MG63 (cell line): ENCODE measurements around the gene HRAS. TPM values are rescaled to one million over a fixed set of nuclear protein-coding genes. Genes with fewer than 3 reads are reported as not detected.
A peak's percentile ranks its signal among the peaks of the same experiment; 100 is the strongest.
"Not testable (repeated sequence)": the region's sequence is repeated elsewhere in the genome, so short reads cannot be mapped to it uniquely, and the experiment has no call there.

ENCODE experiments used
- DNase-seq: peaks from one replicate; pipeline ENCODE4 v3.0.0-alpha.2; 2020
- H3K27me3 ChIP-seq: fragments of 250-450 bp; sonication (Bioruptor Pico); 2 replicates; pipeline ENCODE4 v1.5.1; 2020; ENCODE audit warnings: mild to moderate bottlenecking, moderate library complexity
- H3K36me3 ChIP-seq: fragments of 250-450 bp; sonication (Bioruptor Pico); 2 replicates; pipeline ENCODE4 v1.5.1; 2020; ENCODE audit warnings: mild to moderate bottlenecking, moderate library complexity
- H3K4me3 ChIP-seq: fragments of 250-450 bp; sonication (Bioruptor Pico); 2 replicates; pipeline ENCODE4 v1.5.1; 2020; ENCODE audit warnings: mild to moderate bottlenecking, moderate library complexity
- H3K9me3 ChIP-seq: fragments of 250-450 bp; sonication (Bioruptor Pico); 2 replicates; pipeline ENCODE4 v1.5.1; 2020; ENCODE audit warnings: mild to moderate bottlenecking, moderate library complexity
- total RNA-seq: library from RNA; depleted of rRNA; stranded (reverse); fragments of >200 nt; shearing (Covaris generic); gene quantifications from 2 replicates; pipeline ENCODE4 v1.2.3, GENCODE V29; 2014; ENCODE audit warnings: low replicate concordance

Gene HRAS
- total RNA-seq, 1 experiment from 2014 or later, result 207 TPM

DNA sequence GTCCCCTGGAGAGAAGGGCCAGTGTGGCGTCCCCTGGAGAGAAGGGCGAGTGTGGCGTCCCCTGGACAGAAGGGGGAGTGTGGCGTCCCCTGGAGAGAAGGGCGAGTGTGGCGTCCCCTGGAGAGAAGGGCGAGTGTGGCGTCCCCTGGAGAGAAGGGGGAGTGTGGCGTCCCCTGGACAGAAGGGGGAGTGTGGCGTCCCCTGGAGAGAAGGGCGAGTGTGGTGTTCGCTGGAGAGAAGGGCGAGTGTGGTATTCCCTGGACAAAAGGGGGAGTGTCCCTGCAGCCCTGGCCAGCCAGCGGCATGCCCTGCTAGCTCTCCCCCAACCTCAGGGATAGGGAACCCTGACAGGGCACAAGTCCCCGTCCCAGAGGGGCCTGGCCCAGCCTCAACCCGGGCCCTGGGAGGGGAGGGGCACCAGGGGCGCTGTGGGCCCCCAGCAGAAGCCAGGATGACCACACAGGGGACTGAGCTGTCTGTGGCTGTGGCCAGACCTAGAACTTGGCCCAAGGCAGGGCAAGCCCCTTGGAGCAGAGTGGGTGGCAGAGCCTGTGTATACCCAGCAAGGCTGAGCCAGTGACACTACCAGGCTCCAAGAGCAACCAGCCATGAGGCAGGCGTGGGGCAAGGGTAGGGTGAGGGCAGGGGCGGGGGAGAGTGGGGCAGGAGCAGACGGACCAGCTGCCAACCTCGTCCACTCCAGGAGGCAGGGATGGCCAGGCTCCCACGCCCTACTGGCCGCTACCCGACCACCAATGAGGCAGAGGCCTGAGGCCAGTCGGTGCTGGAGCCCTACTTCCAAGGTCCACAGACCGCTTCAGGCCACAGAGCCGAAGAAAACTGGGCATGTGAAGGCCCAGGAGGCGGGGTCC is 4.2 kb downstream of the HRAS start:
- Histone ChIP-seq H3K9me3 (no peaks in the 10 kb centered on the region), H3K27me3 (no peaks in the 10 kb centered on the region), H3K36me3 (peaks cover 34% of the 10 kb centered on the region), H3K4me3 (no peak overlapping the region)
- DNase-seq, result no peak

- H3K9me3 ChIP-seq, result no peaks in the 10 kb centered on the region
- H3K4me3 ChIP-seq, result no peak overlapping the region
- no peaks in the 10 kb centered on the region for H3K27me3 ChIP-seq
- DNase-seq, result no peak
- peaks cover 34% of the 10 kb centered on the region for H3K36me3 ChIP-seq
Observed at GRCh38 chr11:529728-530411, 5.5 kb downstream of the HRAS start.

DNA sequence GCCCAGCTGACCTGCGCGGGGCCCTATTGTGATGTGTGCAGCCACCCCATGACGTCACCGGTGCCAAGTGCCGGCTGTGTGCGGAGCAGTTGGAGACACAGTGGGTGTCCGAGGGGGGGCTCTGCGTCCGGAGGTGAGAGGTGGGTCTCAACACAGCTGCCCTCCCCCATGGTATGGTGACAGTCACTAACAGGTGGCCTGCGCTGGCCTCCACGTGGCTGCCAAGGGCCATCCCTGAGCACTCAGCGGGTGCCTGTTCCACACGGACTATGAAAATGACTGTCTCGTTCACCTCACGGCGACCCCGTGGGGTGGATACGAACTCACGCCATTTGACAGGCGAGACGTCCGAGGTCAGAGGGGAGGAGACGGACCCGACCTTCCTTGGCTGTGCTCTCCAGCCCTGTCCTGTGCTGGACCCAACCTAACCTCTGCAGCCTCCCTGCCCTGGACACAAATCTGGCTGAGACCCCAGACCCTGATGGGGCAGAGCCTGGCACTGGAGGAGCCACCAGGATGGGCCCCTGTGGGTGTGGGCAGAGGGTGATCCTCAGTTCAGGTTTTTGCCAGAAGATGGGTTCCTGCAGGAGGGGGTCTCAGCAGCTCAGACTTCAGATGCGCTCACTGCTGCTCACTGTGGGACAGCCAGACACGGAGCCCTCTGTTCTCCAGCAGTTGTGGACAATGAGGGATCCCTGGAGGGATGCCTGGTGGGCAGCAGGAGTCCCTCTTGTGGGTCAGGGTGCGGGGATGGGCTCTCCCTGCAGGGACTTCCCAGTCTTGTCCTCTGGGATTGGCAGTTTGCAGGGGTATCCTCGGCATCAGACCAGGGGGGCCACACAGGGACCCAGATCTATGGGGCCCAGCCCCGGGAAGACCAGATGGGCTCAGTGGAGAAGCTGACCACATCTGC is 6.3 kb downstream of the HRAS start:
- Histone ChIP-seq H3K9me3 (no peaks in the 10 kb centered on the region), H3K27me3 (no peaks in the 10 kb centered on the region), H3K36me3 (peaks cover 28% of the 10 kb centered on the region), H3K4me3 (no peak overlapping the region)
- no peak for DNase-seq

GRCh38 chr11:528166-528814 is 7.1 kb downstream of the HRAS start:
- H3K27me3 ChIP-seq, result no peaks in the 10 kb centered on the region
- no peaks in the 10 kb centered on the region for H3K9me3 ChIP-seq
- H3K4me3 ChIP-seq, result no peak overlapping the region
- DNase-seq, result no peak
- H3K36me3 ChIP-seq, result peaks cover 20% of the 10 kb centered on the region

- no peaks in the 10 kb centered on the region; the same call in 1 of the 2 replicates for H3K36me3 ChIP-seq
- peak overlapping the region; percentile 43 for H3K4me3 ChIP-seq
- no peaks in the 10 kb centered on the region for H3K27me3 ChIP-seq
- no peaks in the 10 kb centered on the region for H3K9me3 ChIP-seq
- peak; percentile 23 for DNase-seq
Observed at GRCh38 chr11:526192-526591, 9.2 kb downstream of the HRAS start.

GRCh38 chr11:521177-521688 is 14.1 kb downstream of the HRAS start:
- Histone ChIP-seq H3K9me3 (peaks cover 8% of the 10 kb centered on the region; the same call in 1 of the 2 replicates), H3K4me3 (no peak overlapping the region), H3K36me3 (peaks cover 6% of the 10 kb centered on the region; the same call in 1 of the 2 replicates), H3K27me3 (no peaks in the 10 kb centered on the region)
- no peak for DNase-seq

DNA sequence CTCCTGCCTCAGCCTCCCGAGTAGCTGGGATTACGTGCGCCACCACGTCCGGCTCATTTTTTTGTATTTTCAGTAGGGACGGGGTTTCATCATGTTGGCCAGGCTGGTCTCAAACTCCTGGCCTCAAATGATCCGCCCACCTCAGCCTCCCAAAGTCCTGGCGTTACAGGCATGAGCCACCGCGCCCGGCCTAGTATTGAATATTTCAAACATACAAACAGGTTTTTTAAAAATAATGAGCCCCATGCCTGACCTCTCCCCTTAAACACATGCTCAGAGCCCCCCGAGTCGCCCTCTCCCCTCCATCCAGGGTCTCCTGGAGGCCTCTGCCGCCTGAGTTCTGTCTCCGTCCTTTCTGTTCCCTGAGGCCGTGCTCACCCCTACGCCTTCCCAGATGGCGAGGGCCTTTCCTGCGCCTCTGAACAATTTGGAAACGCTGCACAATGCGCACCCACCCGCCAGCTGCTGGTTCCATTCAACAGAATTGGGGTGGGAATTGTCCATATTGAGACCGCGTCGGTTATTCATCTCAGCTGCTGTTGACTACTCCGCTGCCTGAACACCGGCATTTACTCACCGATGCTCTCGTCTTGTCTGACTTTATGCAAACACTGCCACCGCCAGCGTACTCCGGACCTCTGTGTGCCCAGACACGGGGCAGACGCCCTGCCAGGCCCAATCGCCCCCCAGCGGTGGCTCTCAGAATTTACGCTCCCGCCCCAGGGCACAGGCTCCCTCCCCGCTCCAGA is 14.8 kb downstream of the HRAS start:
- no peak for DNase-seq
- H3K27me3 ChIP-seq, result no peaks in the 10 kb centered on the region
- peaks cover 10% of the 10 kb centered on the region for H3K36me3 ChIP-seq
- peaks cover 12% of the 10 kb centered on the region for H3K9me3 ChIP-seq
- no peak overlapping the region for H3K4me3 ChIP-seq

DNA sequence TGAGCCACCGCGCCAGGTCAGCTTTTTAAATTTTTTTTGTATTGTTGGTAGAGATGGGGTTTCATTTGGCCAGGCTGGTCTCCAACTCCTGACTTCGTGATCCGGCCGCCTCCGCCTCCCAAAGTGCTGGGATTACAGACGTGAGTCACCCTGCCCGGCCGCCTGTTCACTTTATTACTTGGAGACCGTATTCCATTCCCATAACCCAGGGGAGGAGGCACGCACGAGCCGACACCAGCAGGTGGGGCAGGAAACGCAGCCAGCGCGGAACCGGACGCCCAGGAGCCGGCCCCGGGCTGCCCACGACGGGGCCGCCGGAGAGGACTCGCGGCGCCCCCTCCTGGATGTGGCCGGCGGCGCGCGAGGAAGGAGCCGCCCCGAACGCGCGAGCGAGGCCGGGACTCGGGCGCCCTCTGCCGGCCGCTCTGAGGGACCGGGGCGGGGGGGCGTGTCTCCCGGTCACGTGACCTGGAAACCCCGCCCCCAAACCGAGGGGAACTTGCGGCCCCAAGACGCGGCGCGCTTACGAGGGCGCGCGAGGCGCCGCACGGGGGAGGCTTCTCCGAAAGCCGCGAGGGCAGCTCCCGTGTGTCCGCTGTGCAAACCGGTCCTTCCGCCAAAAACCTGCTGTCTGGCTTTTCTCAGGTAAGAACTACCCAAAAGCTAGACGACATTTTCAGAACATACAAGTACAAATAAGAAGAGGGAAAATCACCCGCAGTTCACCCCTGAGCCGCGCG is 16.7 kb downstream of the HRAS start:
- peak; percentile 99 for DNase-seq
- no peaks in the 10 kb centered on the region for H3K27me3 ChIP-seq
- peaks cover 17% of the 10 kb centered on the region for H3K9me3 ChIP-seq
- H3K36me3 ChIP-seq, result peaks cover 30% of the 10 kb centered on the region
- H3K4me3 ChIP-seq, result peak overlapping the region; percentile 29

DNA sequence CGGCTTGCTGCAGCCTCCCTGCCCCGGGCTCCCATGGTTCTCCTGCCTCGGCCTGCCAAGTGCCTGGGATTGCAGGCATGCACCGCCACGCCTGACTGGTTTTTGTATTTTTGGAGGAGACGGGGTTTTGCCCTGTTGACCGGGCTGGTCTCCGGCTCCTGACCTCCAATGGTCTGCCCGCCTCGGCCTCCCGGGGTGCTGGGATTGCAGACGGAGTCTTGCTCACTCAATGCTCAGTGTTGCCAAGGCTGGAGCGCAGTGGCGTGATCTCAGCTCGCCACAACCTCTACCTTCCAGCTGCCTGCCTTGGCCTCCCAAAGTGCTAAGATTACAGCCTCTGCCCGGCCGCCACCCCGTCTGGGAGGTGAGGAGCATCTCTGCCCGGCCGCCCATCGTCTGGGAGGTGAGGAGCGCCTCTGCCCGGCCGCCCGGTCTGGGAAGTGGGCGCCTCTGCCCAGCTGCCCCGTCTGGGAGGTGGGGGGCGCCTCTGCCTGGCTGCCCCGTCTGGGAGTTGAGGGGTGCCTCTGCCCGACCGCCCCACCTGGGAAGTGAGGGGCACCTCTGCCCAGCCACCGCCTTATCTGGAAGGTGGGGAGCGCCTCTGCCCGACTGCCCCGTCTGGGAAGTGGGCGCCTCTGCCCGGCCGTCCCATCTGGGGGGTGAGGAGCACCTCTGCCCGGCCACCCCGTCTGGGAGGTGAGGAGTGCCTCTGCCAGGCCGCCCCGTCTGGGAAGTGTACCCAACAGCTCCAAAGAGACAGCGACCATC is 18.3 kb downstream of the HRAS start:
- H3K27me3 ChIP-seq, DNase-seq, H3K4me3 ChIP-seq: not testable (repeated sequence)
- Histone ChIP-seq H3K9me3 (peaks cover 17% of the 10 kb centered on the region), H3K36me3 (peaks cover 44% of the 10 kb centered on the region)

DNA sequence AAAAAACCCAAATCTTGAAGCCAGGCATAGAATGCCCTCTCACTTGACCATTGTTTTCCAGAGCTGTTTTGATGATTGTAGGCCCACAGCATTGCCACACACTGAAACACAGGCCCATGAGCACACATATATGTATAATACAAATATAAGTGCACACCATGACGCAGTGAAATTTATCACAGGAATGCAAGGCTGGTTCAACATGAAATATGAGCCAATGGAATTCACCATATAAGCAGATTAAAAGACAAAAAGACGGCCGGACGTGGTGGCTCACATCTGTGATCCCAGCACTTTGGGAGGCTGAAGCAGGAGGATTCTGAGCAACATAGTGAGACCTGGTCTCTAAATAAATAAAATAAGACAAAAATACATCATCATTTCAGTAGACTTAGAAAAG is 19.0 kb downstream of the HRAS start:
- Histone ChIP-seq H3K27me3 (no peaks in the 10 kb centered on the region), H3K9me3 (peaks cover 17% of the 10 kb centered on the region), H3K4me3 (no peak overlapping the region), H3K36me3 (peaks cover 50% of the 10 kb centered on the region)
- DNase-seq, result no peak

GRCh38 chr11:515131-515530 is 20.2 kb downstream of the HRAS start:
- Histone ChIP-seq H3K36me3 (peaks cover 60% of the 10 kb centered on the region), H3K9me3 (peaks cover 17% of the 10 kb centered on the region), H3K4me3 (no peak overlapping the region), H3K27me3 (no peaks in the 10 kb centered on the region)
- DNase-seq, result no peak

- Histone ChIP-seq H3K36me3 (peaks cover 65% of the 10 kb centered on the region), H3K27me3 (no peaks in the 10 kb centered on the region)
Observed at GRCh38 chr11:514606-515005, 20.8 kb downstream of the HRAS start.

DNA sequence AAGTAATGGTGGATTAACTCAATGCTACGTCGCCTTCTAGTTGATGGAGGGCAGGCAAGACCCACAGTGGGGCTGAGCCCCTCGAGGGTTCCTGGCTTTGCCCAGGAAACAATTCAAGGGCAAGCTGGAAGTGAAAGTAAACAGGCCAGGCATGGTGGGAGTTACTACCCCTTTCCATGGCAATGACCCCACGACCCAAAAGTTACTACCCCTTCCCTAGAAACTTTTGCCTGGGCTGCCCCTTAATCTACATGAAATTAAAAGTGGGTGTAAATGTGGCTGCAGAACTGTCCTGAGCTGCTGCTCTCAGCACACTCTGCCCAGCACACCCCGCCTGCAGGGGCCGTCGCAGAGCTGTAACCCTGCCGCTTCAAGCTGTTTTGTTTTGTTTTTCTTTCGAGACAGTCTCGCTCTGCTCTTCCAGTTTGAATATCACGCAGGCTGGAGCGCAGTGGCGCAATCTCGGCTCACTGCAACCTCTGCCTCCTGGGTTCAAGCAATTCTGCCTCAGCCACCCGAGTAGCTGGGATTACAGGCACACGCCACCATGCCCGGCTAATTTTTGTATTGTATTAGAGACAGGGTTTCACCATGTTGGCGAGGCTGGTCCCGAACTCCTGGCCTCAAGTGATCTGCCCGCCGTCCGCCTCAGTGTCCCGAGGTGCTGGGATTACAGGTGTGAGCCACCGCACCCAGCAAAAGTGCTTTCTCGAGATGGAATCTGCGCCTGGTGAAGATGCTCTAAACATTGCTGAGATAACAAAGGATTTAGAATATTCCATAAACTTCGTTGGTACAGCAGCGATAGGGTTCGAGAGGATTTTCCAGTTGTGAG is 22.4 kb downstream of the HRAS start:
- Histone ChIP-seq H3K36me3 (peaks cover 80% of the 10 kb centered on the region), H3K9me3 (peaks cover 17% of the 10 kb centered on the region), H3K27me3 (no peaks in the 10 kb centered on the region), H3K4me3 (no peak overlapping the region)
- DNase-seq, result no peak

More at GRCh38 chr11:514606-515005, 20.8 kb downstream of the HRAS start:
- DNase-seq, result no peak
- H3K9me3 ChIP-seq, result peaks cover 17% of the 10 kb centered on the region
- H3K4me3 ChIP-seq, result no peak overlapping the region

- Histone ChIP-seq H3K9me3 (no peaks in the 10 kb centered on the region), H3K4me3 (no peak overlapping the region), H3K36me3 (peaks cover 77% of the 10 kb centered on the region), H3K27me3 (no peaks in the 10 kb centered on the region)
- DNase-seq, result no peak
Observed at GRCh38 chr11:508956-509355, 26.4 kb downstream of the HRAS start.
